OCI-LY7 (cell line): ENCODE results near the gene ZNRF3. TPM values are rescaled to one million over a fixed set of nuclear protein-coding genes. Genes with fewer than 3 reads are reported as not detected.
"Not testable (repeated sequence)": the region's sequence is repeated elsewhere in the genome, so short reads cannot be mapped to it uniquely, and the experiment has no call there.

Experiments used
- BruUV-seq: library from RNA; stranded (reverse); fragments of 400-500 nt; replicated peaks from 2 replicates; lab custom pipeline; 2021; lab: Mats Ljungman, UMichigan
- CTCF ChIA-PET: fragments of 300-600 bp; sonication (Branson Sonifier 250); formaldehyde crosslinking; loops from one replicate; lab custom pipeline; 2022; ENCODE audit warnings: antibody characterized with exemption; ENCODE audit not compliant: unreplicated experiment; lab: Charles Lee
- POLR2A ChIA-PET: fragments of 300-600 bp; sonication (Branson Sonifier 250); formaldehyde crosslinking; loops from one replicate; lab custom pipeline; 2022; ENCODE audit warnings: antibody characterized with exemption; lab: Charles Lee
- DNase-seq: peaks from one replicate; pipeline ENCODE4 v3.0.0-alpha.2; 2015; ENCODE audit warnings: low spot score
- H2AFZ ChIP-seq: fragments of 200-600 bp; sonication (generic), shearing (Covaris generic); 2 replicates; pipeline ENCODE4 v1.6.1; 2014; ENCODE audit warnings: mild to moderate bottlenecking, antibody characterized with exemption, low read length, moderate library complexity
- H3K27ac ChIP-seq: fragments of 200-600 bp; sonication (generic); 2 replicates; pipeline ENCODE4 v1.5.1; 2014; ENCODE audit warnings: mixed run types, low read depth, mild to moderate bottlenecking, moderate library complexity, low read length, inconsistent platforms; ENCODE audit not compliant: poor library complexity, severe bottlenecking
- H3K36me3 ChIP-seq: fragments of 200-600 bp; sonication (generic); 2 replicates; pipeline ENCODE4 v1.6.1; 2014; ENCODE audit warnings: mild to moderate bottlenecking, antibody characterized with exemption, low read length, moderate library complexity, mixed read lengths; ENCODE audit not compliant: insufficient read depth
- H3K4me1 ChIP-seq: fragments of 200-600 bp; sonication (generic); 2 replicates; pipeline ENCODE4 v1.5.1; 2014; ENCODE audit warnings: mild to moderate bottlenecking, low read length; ENCODE audit not compliant: insufficient read depth, poor library complexity, severe bottlenecking
- H3K4me2 ChIP-seq: fragments of 200-600 bp; sonication (generic); 2 replicates; pipeline ENCODE4 v1.6.1; 2014; ENCODE audit warnings: mild to moderate bottlenecking, low read length
- H3K4me3 ChIP-seq: fragments of 200-600 bp; sonication (generic); 2 replicates; pipeline ENCODE4 v1.5.1; 2014; ENCODE audit warnings: mild to moderate bottlenecking, low read depth, low read length; ENCODE audit not compliant: poor library complexity, severe bottlenecking
- H3K79me2 ChIP-seq: fragments of 200-600 bp; sonication (generic); 2 replicates; pipeline ENCODE4 v1.6.1; 2016; ENCODE audit warnings: low read depth, mild to moderate bottlenecking, low read length, moderate library complexity, mixed read lengths; ENCODE audit not compliant: insufficient read depth
- H3K9me2 ChIP-seq: fragments of 200-600 bp; sonication (generic); 2 replicates; pipeline ENCODE4 v1.6.1; 2016; ENCODE audit warnings: mild to moderate bottlenecking, low read length, mixed read lengths; ENCODE audit not compliant: insufficient read depth
- H3K9me3 ChIP-seq: fragments of 200-600 bp; sonication (generic); 2 replicates; pipeline ENCODE4 v1.6.1; 2014; ENCODE audit warnings: mild to moderate bottlenecking, mixed run types, low read length, mixed read lengths
- H4K20me1 ChIP-seq: fragments of 200-600 bp; sonication (generic); 2 replicates; pipeline ENCODE4 v1.6.1; 2014; ENCODE audit warnings: mild to moderate bottlenecking, antibody characterized with exemption, low read length, moderate library complexity, mixed read lengths; ENCODE audit not compliant: insufficient read depth
- CTCF ChIP-seq: fragments of 200-600 bp; sonication (generic); conservative IDR thresholded peaks from 2 replicates; pipeline ENCODE4 v1.5.1; 2014; ENCODE audit warnings: mild to moderate bottlenecking, antibody characterized with exemption, low read length, moderate library complexity, mixed read lengths
- EZH2phosphoT487 ChIP-seq: fragments of 200-600 bp; sonication (generic); IDR thresholded peaks from 2 replicates; pipeline ENCODE4 v1.6.1; 2018; ENCODE audit warnings: low read depth, borderline replicate concordance, mild to moderate bottlenecking, mixed run types, antibody characterized with exemption, low read length, moderate library complexity, mixed read lengths
- intact Hi-C: fragments of 100-400 bp; cut with micrococcal nuclease; formaldehyde crosslinking; loops from one replicate; pipeline ENCODE4 v1.10.0; 2022; ENCODE audit not compliant: unreplicated experiment
- total RNA-seq, 2 experiments: library from RNA; depleted of rRNA in 1 of 2; stranded (reverse); fragments of >200 nt in 1 of 2; shearing (Covaris generic) in 1 of 2; gene quantifications; 2 replicates each; pipeline ENCODE4 v1.2.3, GENCODE V29; 2014 to 2022

ZNRF3 gene
- total RNA-seq, 2 experiments from 2014 or later: 3.6 to 3.9 TPM

GRCh38 chr22:29003975-29004646 lies 120.7 kb downstream of the ZNRF3 start:
- no peak overlapping the region for H2AFZ ChIP-seq
- no peak overlapping the region for H3K27ac ChIP-seq
- no peaks in the 10 kb centered on the region for H3K36me3 ChIP-seq
- H3K4me1 ChIP-seq: no peaks in the 10 kb centered on the region
- TF ChIP-seq CTCF (no peak), EZH2phosphoT487 (no peak)
- H3K4me3 ChIP-seq: no peak overlapping the region
- CTCF ChIA-PET: no interaction called here
- intact Hi-C loops: no loop called here
- no peaks in the 10 kb centered on the region for H4K20me1 ChIP-seq
- POLR2A ChIA-PET: no interaction called here
- no peak for DNase-seq
- no peaks in the 10 kb centered on the region for H3K9me2 ChIP-seq
- no peaks in the 10 kb centered on the region for H3K9me3 ChIP-seq
- H3K4me2 ChIP-seq: no peak overlapping the region
- H3K79me2 ChIP-seq: no peaks in the 10 kb centered on the region
- BruUV-seq: no TSS peak

GRCh38 chr22:29004647-29005371 lies 121.4 kb downstream of the ZNRF3 start:
- Histone ChIP-seq H3K9me2 (no peaks in the 10 kb centered on the region), H2AFZ (no peak overlapping the region), H3K4me2 (no peak overlapping the region), H4K20me1 (no peaks in the 10 kb centered on the region), H3K27ac (no peak overlapping the region), H3K36me3 (no peaks in the 10 kb centered on the region), H3K79me2 (no peaks in the 10 kb centered on the region), H3K4me3 (no peak overlapping the region), H3K9me3 (no peaks in the 10 kb centered on the region), H3K4me1 (no peaks in the 10 kb centered on the region)
- intact Hi-C loops: no loop called here
- ChIA-PET POLR2A (no interaction called here), CTCF (no interaction called here)
- no peak for DNase-seq
- TF ChIP-seq CTCF (no peak), EZH2phosphoT487 (no peak)
- no TSS peak for BruUV-seq

GRCh38 chr22:29005754-29006153 lies 122.4 kb downstream of the ZNRF3 start:
- H3K4me2 ChIP-seq, intact Hi-C loops, H2AFZ ChIP-seq, H4K20me1 ChIP-seq, H3K9me3 ChIP-seq, H3K4me1 ChIP-seq, CTCF ChIA-PET, H3K27ac ChIP-seq, H3K4me3 ChIP-seq, DNase-seq, H3K36me3 ChIP-seq, BruUV-seq, H3K79me2 ChIP-seq, H3K9me2 ChIP-seq: not testable (repeated sequence)
- POLR2A ChIA-PET: interaction anchor here (0.8 kb wide), 1 partner anchor 19 kb away, joined by 3 read pairs; no protein-coding TSS in a partner anchor
